ENCODE results near the gene TULP3. TPM values are rescaled to one million over a fixed set of nuclear protein-coding genes. Genes with fewer than 3 reads are reported as not detected.

Gene TULP3
- total and polyA plus RNA-seq, 2 donors (not counting 1 experiment from before 2014, with no cell fraction given) = 39.3 to 47.0 TPM

DNA sequence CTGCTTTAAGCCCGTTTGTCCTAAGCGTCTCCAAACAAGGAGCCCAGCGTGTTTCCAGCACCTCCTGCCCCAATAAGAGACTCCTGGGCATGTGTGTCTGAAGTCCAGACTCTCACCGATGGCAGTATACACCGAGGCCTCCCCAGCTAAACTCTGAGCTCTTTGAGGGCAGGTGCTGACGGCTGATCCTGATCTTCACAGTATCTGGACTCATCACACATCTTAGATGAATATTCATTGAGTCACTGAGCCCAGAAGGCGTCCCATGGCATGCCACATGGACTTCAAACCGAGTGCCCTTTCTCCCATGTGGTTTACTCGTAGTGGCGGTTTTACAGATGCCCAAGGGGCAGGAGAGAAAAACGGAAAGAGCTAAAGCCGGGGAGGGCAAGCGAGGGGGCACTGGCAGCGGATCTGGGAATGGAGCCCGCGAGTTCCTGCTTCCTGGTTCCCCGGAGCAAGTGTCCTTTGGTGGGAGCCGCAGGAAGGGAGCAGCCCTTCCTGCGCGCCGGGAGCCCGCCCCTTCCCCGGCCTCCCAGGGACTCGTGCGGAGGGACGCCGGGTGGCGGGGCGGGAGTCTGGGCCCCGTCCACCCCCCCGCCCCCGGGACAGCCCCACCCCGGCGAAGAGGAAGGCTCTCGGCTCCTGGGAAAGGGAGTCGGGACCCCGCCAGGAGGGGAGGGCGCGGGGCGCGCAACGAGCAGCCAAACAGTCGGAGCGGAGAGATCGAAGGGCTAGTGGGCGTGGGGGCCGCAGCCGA, 67.9 kb downstream of the TULP3 start:
- no peaks in the 10 kb centered on the region for H3K9me3 ChIP-seq (ENCODE audit: control insufficient read depth, insufficient read depth, low read depth, low read length)
- no peaks in the 10 kb centered on the region for H3K27me3 ChIP-seq (ENCODE audit: control insufficient read depth, insufficient read depth, low read length)
- H3K4me3 ChIP-seq (replicated peaks in 1 of 4; ENCODE audit: control extremely low read depth in 1 of 4, insufficient read depth in 1 of 4, low read depth in 3 of 4, low read length in 4 of 4) = peak overlapping the region; percentile 7 to 87 (median 38)
- H2AFZ ChIP-seq (ENCODE audit: low read length) = no peak overlapping the region
- H3K79me2 ChIP-seq (ENCODE audit: control insufficient read depth, insufficient read depth, low read length) = peaks cover 14% of the 10 kb centered on the region
- TF ChIP-seq, protein P1, sequence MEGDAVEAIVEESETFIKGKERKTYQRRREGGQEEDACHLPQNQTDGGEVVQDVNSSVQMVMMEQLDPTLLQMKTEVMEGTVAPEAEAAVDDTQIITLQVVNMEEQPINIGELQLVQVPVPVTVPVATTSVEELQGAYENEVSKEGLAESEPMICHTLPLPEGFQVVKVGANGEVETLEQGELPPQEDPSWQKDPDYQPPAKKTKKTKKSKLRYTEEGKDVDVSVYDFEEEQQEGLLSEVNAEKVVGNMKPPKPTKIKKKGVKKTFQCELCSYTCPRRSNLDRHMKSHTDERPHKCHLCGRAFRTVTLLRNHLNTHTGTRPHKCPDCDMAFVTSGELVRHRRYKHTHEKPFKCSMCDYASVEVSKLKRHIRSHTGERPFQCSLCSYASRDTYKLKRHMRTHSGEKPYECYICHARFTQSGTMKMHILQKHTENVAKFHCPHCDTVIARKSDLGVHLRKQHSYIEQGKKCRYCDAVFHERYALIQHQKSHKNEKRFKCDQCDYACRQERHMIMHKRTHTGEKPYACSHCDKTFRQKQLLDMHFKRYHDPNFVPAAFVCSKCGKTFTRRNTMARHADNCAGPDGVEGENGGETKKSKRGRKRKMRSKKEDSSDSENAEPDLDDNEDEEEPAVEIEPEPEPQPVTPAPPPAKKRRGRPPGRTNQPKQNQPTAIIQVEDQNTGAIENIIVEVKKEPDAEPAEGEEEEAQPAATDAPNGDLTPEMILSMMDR (conservative IDR thresholded peaks at IDR 0.05 in 1 of 2, IDR thresholded peaks at IDR 0.05 in 1 of 2; ENCODE audit: low read depth in 1 of 2, low read length in 2 of 2) = no peak
- TF ChIP-seq EZH2 (IDR thresholded peaks at IDR 0.05; ENCODE audit: low read length, missing control alignments) = no peak
- no peaks in the 10 kb centered on the region for H4K20me1 ChIP-seq (ENCODE audit: control insufficient read depth, extremely low read depth, insufficient read depth, low read length)
- H3K36me3 ChIP-seq (ENCODE audit: control insufficient read depth, insufficient read depth, low read length) = no peaks in the 10 kb centered on the region
- peak; percentile 53 to 71 for DNase-seq (ENCODE audit: low read depth in 2 of 2)
- H3K27ac ChIP-seq (ENCODE audit: insufficient read depth, low read length) = peak overlapping the region; percentile 62
- no peaks in the 10 kb centered on the region for H3K4me1 ChIP-seq (ENCODE audit: control insufficient read depth, extremely low read depth, insufficient read depth, low read length)
- H3K9ac ChIP-seq (ENCODE audit: insufficient read depth, low read length) = no peak overlapping the region
- H3K4me2 ChIP-seq (ENCODE audit: extremely low read depth, insufficient read depth, low read length) = peak overlapping the region; percentile 81

DNA sequence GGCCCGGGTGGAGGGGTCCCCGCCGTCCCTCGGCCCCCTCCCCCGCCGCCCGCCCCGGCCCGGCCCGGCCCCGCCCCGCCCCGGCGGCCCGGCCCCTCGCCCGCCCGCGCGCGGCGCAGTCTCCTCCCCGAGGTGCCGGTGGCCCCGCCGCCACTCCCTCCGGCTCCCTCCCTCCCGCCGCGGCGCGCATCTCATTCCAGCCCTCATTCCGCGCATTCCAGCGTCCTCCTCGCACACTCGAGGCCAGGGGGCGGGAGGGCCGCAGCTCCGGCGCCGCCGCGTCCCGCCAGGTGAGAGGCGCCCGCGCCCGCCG, 68.5 kb downstream of the TULP3 start, which contains the start of gene TEAD4:
Gene TEAD4 (plus strand): TSS at position 206 of the 313 bp plus-strand sequence.
- peaks cover 16% of the 10 kb centered on the region for H3K79me2 ChIP-seq (ENCODE audit: control insufficient read depth, insufficient read depth, low read length)
- no peak for TF ChIP-seq EZH2 (IDR thresholded peaks at IDR 0.05; ENCODE audit: low read length, missing control alignments)
- TF ChIP-seq, protein P1 (conservative IDR thresholded peaks at IDR 0.05 in 1 of 2, IDR thresholded peaks at IDR 0.05 in 1 of 2; ENCODE audit: low read depth in 1 of 2, low read length in 2 of 2) = no peak
- H3K4me1 ChIP-seq (ENCODE audit: control insufficient read depth, extremely low read depth, insufficient read depth, low read length) = no peaks in the 10 kb centered on the region
- H4K20me1 ChIP-seq (ENCODE audit: control insufficient read depth, extremely low read depth, insufficient read depth, low read length) = no peaks in the 10 kb centered on the region
- peak within 1 kb of the TSS; percentile 63 for H2AFZ ChIP-seq (ENCODE audit: low read length)
- H3K9ac ChIP-seq (ENCODE audit: insufficient read depth, low read length) = peak within 1 kb of the TSS; percentile 78
- H3K9me3 ChIP-seq (ENCODE audit: control insufficient read depth, insufficient read depth, low read depth, low read length) = no peaks in the 10 kb centered on the region
- H3K27me3 ChIP-seq (ENCODE audit: control insufficient read depth, insufficient read depth, low read length) = no peaks in the 10 kb centered on the region
- H3K4me2 ChIP-seq (ENCODE audit: extremely low read depth, insufficient read depth, low read length) = peak within 1 kb of the TSS; percentile 93
- peak within 1 kb of the TSS; percentile 58 to 87 (median 65) for H3K4me3 ChIP-seq (replicated peaks in 1 of 4; ENCODE audit: control extremely low read depth in 1 of 4, insufficient read depth in 1 of 4, low read depth in 3 of 4, low read length in 4 of 4)
- DNase-seq (ENCODE audit: low read depth in 2 of 2) = peak; percentile 56 to 83
- no peaks in the 10 kb centered on the region for H3K36me3 ChIP-seq (ENCODE audit: control insufficient read depth, insufficient read depth, low read length)
- H3K27ac ChIP-seq (ENCODE audit: insufficient read depth, low read length) = peak within 1 kb of the TSS; percentile 80

DNA sequence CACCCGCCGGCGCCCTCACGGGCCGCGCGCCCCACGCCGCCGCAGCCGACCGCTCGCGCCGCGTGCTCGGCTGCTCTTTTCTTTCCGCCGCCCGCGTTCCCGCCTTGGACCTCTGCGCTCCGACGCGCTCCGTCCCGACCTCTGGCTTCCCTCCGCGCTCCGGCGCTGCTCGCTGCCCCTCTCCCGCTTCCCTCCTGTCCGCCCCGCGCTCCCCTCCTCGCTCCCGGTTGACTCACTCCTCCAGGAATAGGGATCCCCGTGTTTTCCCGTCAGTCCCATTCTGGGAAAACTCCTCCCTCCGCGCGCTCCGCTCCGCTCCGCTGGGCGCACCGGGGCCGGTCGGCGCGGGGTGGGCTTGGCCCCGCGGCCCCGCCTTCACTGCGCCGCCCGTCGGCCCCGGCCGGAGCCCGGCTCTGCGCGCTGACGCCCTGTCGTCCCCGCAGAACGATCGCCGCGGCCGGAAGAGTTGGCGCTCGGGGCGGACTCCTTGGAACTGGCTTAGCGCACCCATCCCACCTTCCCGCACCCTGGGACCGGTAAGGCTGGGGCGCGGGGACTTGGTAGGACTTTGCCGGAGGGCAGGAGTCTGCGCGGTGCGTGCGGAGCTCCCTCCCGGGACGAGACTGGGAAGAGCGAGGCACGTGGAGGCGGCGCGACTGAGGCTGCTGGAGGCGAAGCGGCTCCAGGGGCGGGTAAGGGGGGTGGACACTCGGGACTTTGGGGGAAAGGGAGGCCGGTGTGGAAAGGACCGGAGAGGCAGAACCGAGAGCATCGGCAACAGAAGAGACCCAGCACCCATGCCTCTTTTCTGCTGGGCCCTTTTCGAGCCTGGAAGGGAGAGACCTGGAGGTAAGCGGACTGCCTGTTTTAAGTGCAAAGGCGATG, 69.1 kb downstream of the TULP3 start:
- Histone ChIP-seq H3K4me1 (ENCODE audit: control insufficient read depth, extremely low read depth, insufficient read depth, low read length) (no peaks in the 10 kb centered on the region), H2AFZ (ENCODE audit: low read length) (peak overlapping the region; percentile 63), H4K20me1 (ENCODE audit: control insufficient read depth, extremely low read depth, insufficient read depth, low read length) (no peaks in the 10 kb centered on the region), H3K9me3 (ENCODE audit: control insufficient read depth, insufficient read depth, low read depth, low read length) (no peaks in the 10 kb centered on the region), H3K4me3 (replicated peaks in 1 of 4; ENCODE audit: control extremely low read depth in 1 of 4, insufficient read depth in 1 of 4, low read depth in 3 of 4, low read length in 4 of 4) (peak overlapping the region; percentile 58 to 66 (median 65)), H3K27ac (ENCODE audit: insufficient read depth, low read length) (peak overlapping the region; percentile 80), H3K9ac (ENCODE audit: insufficient read depth, low read length) (peak overlapping the region; percentile 78), H3K4me2 (ENCODE audit: extremely low read depth, insufficient read depth, low read length) (peak overlapping the region; percentile 93), H3K79me2 (ENCODE audit: control insufficient read depth, insufficient read depth, low read length) (peaks cover 17% of the 10 kb centered on the region), H3K27me3 (ENCODE audit: control insufficient read depth, insufficient read depth, low read length) (no peaks in the 10 kb centered on the region), H3K36me3 (ENCODE audit: control insufficient read depth, insufficient read depth, low read length) (no peaks in the 10 kb centered on the region)
- DNase-seq (ENCODE audit: low read depth in 2 of 2) = peak; percentile 62 to 73
- TF ChIP-seq, protein P1 (conservative IDR thresholded peaks at IDR 0.05 in 1 of 2, IDR thresholded peaks at IDR 0.05 in 1 of 2; ENCODE audit: low read depth in 1 of 2, low read length in 2 of 2) = no peak
